ENCODE data around the gene SPATA18. TPM values are rescaled to one million over a fixed set of nuclear protein-coding genes. Genes with fewer than 3 reads are reported as not detected.

SPATA18 gene
- total RNA-seq, 1 donor from 2014 or later = 0.32 TPM

GRCh38 chr4:52037689-52038102 is 13.4 kb upstream of the SPATA18 start:
- H3K27me3 ChIP-seq = no peaks in the 10 kb centered on the region
- H3K36me3 ChIP-seq = no peaks in the 10 kb centered on the region
- DNase-seq (ENCODE audit: low spot score in 2 of 2) = no peak
- intact Hi-C loops (cut with DNase I) = loop anchor here (1.0 to 10.0 kb wide), 5 partner anchors 14 to 827 kb away; partner anchors contain the start of genes DCUN1D4, RASL11B, SPATA18 and USP46
- H3K27ac ChIP-seq = peak overlapping the region; percentile 73 to 79
- no peak for TF ChIP-seq CTCF (IDR thresholded peaks at IDR 0.05)
- peak overlapping the region; percentile 91 to 93 for H3K4me3 ChIP-seq
- H3K4me1 ChIP-seq = peaks cover 0 to 16% of the 10 kb centered on the region in 2 donors
- H3K9me3 ChIP-seq = no peaks in the 10 kb centered on the region

- no peaks in the 10 kb centered on the region for H3K9me3 ChIP-seq
- intact Hi-C loops (cut with DNase I) = loop anchor here (1.0 to 10.0 kb wide), 5 partner anchors 13 to 826 kb away; partner anchors contain the start of genes DCUN1D4, RASL11B, SPATA18 and USP46
- peak in 1 of 3 experiments; percentile 13 for TF ChIP-seq CTCF (IDR thresholded peaks at IDR 0.05)
- H3K4me3 ChIP-seq = peak within 1 kb of the TSS; percentile 91 to 93
- no peaks in the 10 kb centered on the region for H3K27me3 ChIP-seq
- H3K36me3 ChIP-seq = no peaks in the 10 kb centered on the region
- peaks cover 0 to 16% of the 10 kb centered on the region in 2 donors for H3K4me1 ChIP-seq
- peak within 1 kb of the TSS; percentile 73 to 79 for H3K27ac ChIP-seq
- DNase-seq (ENCODE audit: low spot score in 2 of 2) = peak in 1 of 2 donors; percentile 78
Measured at GRCh38 chr4:52038103-52038912, 12.8 kb upstream of the SPATA18 start, which contains the start of gene SGCB. TSS of gene SGCB (minus strand) at chr4:52038299. CDS start at chr4:52038259, 40 bp downstream.

- intact Hi-C loops (cut with DNase I) = no loop called here
- no peak for DNase-seq (ENCODE audit: low spot score in 2 of 2)
- Histone ChIP-seq H3K27me3 (no peaks in the 10 kb centered on the region), H3K36me3 (no peaks in the 10 kb centered on the region), H3K9me3 (no peaks in the 10 kb centered on the region), H3K27ac (no peak overlapping the region), H3K4me1 (no peaks in the 10 kb centered on the region), H3K4me3 (no peak overlapping the region)
- no peak for TF ChIP-seq CTCF (IDR thresholded peaks at IDR 0.05)
Measured at GRCh38 chr4:52045028-52045427, 6.1 kb upstream of the SPATA18 start.

GRCh38 chr4:52049266-52049665 is 1.8 kb upstream of the SPATA18 start:
- Histone ChIP-seq H3K9me3 (no peaks in the 10 kb centered on the region), H3K4me3 (no peak overlapping the region), H3K27ac (no peak overlapping the region), H3K4me1 (no peaks in the 10 kb centered on the region), H3K36me3 (no peaks in the 10 kb centered on the region), H3K27me3 (no peaks in the 10 kb centered on the region)
- DNase-seq (ENCODE audit: low spot score in 2 of 2) = no peak
- intact Hi-C loops (cut with DNase I) = no loop called here
- no peak for TF ChIP-seq CTCF (IDR thresholded peaks at IDR 0.05)

- peak in 1 of 2 donors; percentile 81 for DNase-seq (ENCODE audit: low spot score in 2 of 2)
- TF ChIP-seq CTCF (IDR thresholded peaks at IDR 0.05) = no peak
- Histone ChIP-seq H3K36me3 (no peaks in the 10 kb centered on the region), H3K4me1 (no peaks in the 10 kb centered on the region), H3K9me3 (no peaks in the 10 kb centered on the region), H3K4me3 (peak overlapping the region; percentile 65 to 82), H3K27me3 (no peaks in the 10 kb centered on the region), H3K27ac (peak overlapping the region; percentile 73 to 77)
- intact Hi-C loops (cut with DNase I) = loop anchor here (1.0 to 10.0 kb wide), 3 partner anchors 14 to 663 kb away; partner anchors contain the start of genes DCUN1D4 and SGCB
Measured at GRCh38 chr4:52051615-52052474, 741 bp downstream of the SPATA18 start.

Data from ascending aorta (tissue), 2 donors.